Erythroblast (primary cell): ENCODE results near the gene IRF7.

Experiments used
- GATA1 ChIP-seq: IDR thresholded peaks from 2 replicates; pipeline ENCODE4 v1.6.1; 2011; ENCODE audit warnings: low read depth, mild to moderate bottlenecking, control low read depth, low read length, moderate library complexity
- POLR2A ChIP-seq: IDR thresholded peaks from 2 replicates; pipeline ENCODE4 v1.6.1; 2011; ENCODE audit warnings: mild to moderate bottlenecking, low read length

- TF ChIP-seq POLR2A, result no peak
- no peak for TF ChIP-seq GATA1
Observed at GRCh38 chr11:660681-661444, 45.1 kb upstream of the IRF7 start.
